Stimulated activated CD4-positive, alpha-beta T cell treated with anti-CD3 and anti-CD28 coated beads, Interleukin-15, amount 100 ng/mL, for 24 hours (primary cell): ENCODE measurements around the gene GAB1.
A peak's percentile ranks its signal among the peaks of the same experiment; 100 is the strongest.
"Not testable (repeated sequence)": the region's sequence is repeated elsewhere in the genome, so short reads cannot be mapped to it uniquely, and the experiment has no call there.

Experiments
- DNase-seq: peaks from one replicate; pipeline ENCODE4 v3.0.0-alpha.2; 2020

Gene GAB1

DNA sequence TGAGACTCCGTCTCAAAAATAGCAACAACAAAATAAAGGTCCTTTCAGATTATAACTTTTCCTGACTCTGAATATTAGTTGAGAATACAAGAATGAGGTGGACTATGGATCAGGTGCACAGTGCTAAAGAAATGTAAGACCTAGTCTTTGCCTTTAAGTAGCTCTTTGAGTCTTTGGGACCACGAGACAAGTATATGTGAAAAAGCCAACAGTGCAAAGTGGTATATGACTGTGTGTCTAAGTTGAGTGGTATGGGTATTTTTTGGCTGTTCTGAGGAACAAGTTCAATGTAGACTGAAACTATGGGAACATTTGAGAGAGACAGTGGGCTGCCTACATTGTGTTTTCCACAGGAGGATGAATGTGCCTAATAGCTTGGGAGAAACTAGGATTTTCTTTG, 2.8 kb downstream of the GAB1 start:
- no peak for DNase-seq

- DNase-seq, result no peak
Observed at GRCh38 chr4:143341186-143341755, 4.6 kb downstream of the GAB1 start.

DNA sequence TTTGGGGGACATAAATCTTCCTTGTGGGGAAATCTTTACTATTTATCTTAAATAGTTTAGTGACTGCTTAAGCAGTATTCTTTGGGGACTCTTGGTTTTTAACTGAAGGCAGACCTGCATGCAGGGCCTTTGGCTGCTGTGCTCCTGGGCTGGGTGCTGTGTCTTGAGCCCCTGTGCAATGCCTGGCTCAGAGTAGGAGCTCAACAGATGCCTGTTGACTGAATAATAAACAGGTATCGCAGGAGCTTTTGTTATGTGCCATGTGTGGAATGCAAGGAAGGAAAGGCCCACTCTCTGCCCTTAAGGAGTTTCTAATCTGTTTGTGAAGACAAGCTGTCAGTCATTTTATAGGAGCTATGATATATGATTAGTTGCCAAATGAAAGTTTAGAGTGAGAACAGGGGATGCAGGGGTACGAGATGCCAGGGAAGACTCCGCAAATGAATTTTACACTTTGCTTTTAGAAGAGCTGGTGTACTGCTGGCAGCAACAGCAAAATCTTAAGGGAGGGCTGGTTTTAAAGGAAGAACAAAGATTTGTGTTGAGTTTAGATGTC, 6.7 kb downstream of the GAB1 start:
- DNase-seq, result no peak

DNA sequence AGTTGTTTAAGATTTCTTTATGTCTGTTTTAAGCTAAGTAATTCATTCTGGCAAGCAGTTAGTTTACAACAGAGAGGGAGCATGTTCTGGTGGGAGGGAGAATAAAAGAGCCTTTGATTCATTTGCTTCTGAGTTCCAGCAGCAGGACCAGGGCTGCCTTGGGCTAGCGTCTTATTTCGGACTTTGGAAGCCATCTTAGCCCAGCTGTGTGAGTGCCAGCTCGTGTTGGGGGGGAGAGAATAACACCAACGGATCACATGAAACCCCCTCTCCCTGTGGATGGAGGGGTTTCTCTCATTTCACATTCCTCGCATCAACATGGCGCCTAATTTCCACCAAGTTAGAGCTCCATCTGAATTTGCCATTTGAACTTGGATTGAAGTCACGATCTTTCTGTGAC, 7.4 kb downstream of the GAB1 start:
- no peak for DNase-seq

- no peak for DNase-seq
Observed at GRCh38 chr4:143344774-143345173, 8.1 kb downstream of the GAB1 start.

DNA sequence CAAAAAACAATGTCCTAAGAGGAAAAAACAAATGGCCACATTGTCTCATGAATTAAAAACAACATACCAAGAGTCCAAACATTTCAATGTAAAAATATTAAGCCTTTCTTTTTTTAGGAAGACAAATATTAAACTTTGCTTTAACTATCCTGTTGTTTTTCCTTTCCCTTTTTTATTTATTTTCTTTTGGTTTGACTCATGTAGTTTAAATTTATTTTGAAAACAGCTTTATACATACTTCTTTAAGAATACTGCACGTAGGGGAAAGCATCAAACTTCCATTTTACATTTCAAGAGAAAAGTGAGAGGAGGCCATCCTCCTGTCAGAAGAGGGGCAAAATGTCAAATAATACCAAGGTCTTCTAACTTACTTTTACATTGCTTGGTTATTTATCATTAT, 8.7 kb downstream of the GAB1 start:
- DNase-seq, result no peak

- DNase-seq, result no peak
Observed at GRCh38 chr4:143346206-143346605, 9.5 kb downstream of the GAB1 start.

GRCh38 chr4:143347484-143348111, 10.9 kb downstream of the GAB1 start:
- no peak for DNase-seq

DNA sequence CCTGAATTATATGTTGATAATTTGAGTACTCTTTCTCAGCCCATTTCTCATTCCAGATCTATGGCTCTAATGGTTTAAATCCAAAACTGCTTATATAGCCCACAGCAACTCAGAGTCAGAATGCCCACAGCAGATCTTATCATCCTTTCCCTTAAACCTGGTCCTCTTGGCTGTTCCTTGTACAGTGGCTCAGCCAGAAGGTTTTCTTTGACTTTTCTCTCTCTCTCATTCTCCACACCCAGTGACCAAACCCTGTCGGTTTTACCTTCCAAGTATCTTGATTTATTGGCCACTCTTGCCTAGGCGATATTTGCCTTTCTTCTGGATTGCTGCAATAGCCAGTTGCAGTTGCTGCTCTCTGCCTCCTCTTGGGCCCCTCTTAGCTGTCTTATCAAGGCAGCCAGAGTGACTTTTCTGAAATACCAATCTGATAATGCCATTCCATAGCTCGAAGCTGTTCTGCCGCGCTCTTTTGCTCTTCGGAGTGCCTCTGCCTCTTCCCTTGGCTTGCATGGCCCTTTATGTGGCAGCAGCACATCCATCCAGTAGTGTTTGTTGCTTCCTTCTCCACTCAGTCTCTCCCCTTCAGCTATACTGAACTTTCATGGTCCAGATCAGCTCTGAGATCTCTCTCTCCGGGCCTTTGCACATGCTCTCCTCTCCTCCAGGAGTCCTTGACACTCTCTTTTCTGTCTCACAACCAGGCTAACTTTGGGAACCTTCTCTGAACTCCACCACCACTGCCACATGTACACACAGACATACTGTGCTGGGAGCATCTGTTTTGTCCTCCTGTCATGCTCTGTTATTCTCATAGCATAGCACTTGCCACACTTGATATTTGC, 11.8 kb downstream of the GAB1 start:
- DNase-seq, result no peak

DNA sequence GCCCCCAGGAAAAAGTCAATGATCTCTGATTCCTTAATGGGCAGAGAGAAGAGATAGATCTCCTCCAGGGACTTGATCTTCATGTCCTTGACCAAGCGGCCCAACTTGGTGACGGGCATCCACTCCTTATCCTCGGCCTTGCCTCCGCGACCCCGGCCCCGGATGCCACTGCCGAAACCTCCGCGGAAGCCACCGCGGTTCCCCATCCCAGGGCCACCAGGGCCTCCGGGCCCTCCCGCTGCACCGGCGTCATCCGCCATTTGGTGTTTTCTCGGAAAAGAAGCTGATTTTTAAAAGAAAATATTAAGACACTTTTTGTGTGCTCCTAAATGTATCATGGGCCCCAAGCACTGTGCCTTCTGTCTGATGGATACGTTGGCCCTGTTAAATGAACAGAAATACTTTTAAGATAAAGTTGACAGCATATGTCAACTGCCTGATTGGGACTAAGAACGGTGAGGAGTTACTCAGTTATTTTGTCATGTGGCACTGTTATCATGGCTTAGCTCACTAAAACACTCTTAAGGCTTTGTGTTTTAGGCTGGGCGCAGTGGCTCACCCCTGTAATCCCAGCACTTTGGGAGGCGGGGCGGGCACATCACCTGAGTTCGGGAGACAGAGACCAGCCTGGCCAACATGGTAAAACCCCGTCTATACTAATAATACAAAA, 13.3 kb downstream of the GAB1 start:
- not testable (repeated sequence) for DNase-seq

- no peak for DNase-seq
Observed at GRCh38 chr4:143351149-143351691, 14.5 kb downstream of the GAB1 start.

DNA sequence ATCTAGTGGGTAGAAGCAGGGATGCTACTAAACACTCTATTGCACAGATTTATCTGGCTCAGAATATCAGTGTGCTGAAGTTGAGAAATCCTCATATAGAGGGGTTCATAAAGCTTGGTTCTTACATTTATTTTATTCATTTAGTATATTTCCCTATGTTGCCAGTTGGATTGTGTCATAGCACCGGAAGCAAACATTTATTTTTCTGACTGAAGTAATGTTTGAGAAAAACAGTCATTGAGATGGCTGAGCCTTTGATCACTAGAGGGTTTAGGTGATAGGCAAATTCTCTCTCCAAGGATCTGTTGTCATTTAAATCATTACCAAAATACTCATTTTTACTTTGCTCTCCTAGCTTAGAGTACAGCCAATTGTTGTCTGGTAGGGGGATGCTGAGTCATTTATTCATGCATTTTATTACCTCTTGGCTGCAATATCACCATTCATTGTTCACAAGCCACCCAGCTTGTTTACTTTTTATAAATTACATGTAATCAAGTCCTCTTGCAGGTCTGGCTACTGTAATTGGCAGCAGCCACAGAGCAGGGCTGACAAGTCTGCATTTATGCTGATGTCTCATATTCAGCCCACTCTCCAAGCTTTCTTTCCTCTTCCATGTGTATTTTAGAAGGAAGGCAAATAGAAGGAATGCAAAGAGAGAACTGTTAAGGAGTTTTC, 15.2 kb downstream of the GAB1 start:
- DNase-seq, result no peak

GRCh38 chr4:143352720-143353119, 16.0 kb downstream of the GAB1 start:
- no peak for DNase-seq

- no peak for DNase-seq
Observed at GRCh38 chr4:143353797-143354196, 17.1 kb downstream of the GAB1 start.

GRCh38 chr4:143354990-143355389, 18.3 kb downstream of the GAB1 start:
- no peak for DNase-seq

DNA sequence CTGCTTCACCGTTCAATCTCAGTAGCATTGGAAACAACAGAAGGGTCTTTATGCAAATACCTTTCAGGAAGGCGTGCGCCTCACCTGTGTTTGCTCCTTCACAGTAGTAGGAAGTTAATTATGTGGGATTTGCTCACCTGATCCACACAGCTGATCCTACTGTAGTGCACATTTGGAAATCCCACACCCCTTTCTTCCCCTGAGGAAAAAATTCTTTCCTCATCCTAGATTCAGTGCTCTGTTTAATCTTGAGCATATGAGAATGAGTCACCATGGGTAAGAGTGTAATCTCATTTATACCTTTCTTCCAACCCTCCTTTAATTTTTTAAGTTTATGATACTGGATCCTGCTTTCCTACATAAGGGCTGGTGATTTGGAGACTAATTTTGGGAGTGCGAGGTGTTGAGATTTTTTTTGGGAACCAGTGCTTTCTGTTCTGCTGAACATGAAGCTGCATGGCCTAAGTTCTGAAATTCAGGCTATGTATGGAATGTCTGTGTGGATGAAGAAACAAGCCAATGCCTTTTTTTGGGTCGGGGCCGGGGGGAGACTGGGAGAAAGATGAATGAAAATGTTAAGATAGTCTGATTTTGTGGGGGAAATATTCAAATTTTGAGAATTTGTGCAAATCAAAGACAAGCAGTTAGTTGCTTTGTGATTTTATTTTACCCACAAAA, 19.0 kb downstream of the GAB1 start:
- no peak for DNase-seq

DNA sequence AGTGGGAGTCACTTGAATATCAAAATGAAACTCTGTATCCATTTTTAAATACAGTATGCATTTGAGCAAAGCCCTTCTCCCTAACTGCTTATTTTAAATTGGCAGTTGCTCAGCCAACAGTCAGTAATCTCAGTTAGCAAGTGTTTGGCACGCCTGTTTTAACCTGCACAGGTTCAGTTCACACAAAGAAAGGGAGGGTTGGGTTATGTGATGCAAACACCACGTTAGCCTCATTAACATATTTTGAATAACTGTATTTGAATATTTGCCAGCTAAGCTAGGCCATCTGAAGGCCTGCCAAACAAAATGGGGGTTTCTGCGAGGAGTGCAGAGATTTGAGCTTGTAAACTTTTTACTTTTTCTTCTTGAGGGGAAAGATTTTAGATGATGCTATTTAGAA, 19.8 kb downstream of the GAB1 start:
- no peak for DNase-seq

- no peak for DNase-seq
Observed at GRCh38 chr4:143357161-143357845, 20.6 kb downstream of the GAB1 start.

DNA sequence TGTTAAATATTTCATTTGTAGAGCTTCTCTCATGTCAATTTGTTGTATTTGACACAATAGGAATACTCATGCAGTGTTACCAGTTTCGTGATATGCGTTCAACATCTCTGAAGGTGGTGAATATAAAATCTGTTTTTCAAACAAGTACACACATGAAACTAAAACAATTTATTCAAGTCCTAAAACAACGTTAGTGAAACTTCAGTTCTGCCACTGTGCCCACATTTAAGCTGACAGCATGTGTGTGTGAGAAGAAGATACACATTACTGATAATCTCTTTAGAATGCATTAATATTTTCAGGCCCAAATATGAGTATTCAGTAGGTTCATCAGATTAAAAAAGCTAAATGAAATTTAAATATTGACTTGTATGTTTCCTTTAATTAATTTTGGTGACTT, 21.7 kb downstream of the GAB1 start:
- no peak for DNase-seq

DNA sequence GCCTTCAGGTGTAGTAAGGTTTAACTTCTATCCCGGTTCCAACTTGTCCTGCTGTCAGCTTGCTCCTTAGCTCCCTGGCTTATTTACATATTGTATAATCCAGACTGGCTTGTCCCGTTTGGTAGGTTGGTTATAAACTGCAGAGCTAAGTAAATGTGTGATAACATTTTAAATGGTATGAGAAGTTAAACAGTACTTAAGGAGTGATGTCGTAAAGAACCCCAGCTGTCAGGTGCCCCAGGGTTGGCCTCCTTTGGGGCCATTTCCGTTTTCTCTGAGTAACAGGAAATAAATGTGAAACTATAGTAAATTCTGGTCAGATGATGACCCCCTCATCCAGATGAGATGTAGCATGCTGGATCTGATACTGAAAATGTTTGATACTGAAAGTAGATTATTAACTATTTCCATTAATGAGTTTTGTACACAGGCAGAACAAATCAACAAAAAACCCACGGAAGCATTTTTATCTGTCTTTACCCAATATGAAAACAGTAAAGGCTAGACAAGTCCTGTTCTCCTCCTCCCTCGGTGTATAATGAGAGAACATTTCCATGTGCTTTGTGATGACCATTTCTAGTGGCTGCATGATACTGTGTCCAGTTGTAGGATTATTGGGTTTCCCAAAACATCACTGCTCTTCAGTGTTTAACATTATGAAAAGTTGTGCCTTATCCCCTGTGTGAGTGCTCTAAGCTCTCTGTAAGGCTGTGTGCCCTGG, 22.4 kb downstream of the GAB1 start:
- DNase-seq, result peak; percentile 44
